GM18526 (cell line): ENCODE data around the gene ARHGAP1.

Experiments used
- POLR2A ChIP-seq: IDR thresholded peaks from 3 replicates; pipeline ENCODE4 v1.6.1; 2011; ENCODE audit not compliant: insufficient read length; ENCODE audit errors: extremely low read depth

The ARHGAP1 gene

DNA sequence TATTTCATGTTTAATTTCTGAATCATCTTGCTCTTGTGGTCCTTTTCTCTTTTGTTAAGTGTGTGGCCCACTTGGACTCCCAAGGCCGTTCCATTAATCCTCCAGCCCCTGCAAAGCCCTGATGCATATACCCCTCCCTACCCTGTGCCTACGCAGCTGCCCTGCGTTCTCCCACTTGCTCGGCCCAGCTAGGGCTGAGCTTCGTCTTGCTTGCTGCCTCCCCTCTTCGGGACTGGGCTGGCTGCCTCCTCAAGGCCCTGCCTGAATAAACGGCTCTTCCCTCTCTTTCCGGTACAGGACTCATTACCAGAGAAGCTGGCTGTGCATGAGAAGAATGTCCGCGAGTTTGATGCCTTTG is 28.5 kb downstream of the ARHGAP1 start:
- TF ChIP-seq POLR2A = no peak

DNA sequence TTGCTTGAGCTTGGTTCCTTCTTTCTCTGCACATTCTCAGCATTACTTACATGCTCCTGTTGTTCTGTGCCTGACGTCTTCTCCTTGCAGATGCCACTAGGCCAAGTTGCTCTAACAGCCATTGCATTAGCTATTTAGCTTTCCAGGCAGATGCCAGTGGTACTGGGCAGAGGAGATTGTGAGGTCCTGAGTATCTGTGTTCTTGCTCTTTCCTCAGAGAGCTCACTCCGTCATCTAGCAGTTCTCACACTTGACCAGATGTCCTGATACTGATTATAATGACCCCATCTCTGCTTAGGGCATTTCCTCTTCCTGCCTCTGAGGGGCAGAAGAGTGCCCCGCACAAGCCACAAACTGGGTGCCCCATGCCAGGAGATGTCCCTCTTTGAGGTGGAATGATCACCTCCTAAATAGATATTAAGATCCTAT is 30.7 kb downstream of the ARHGAP1 start:
- TF ChIP-seq POLR2A = no peak

DNA sequence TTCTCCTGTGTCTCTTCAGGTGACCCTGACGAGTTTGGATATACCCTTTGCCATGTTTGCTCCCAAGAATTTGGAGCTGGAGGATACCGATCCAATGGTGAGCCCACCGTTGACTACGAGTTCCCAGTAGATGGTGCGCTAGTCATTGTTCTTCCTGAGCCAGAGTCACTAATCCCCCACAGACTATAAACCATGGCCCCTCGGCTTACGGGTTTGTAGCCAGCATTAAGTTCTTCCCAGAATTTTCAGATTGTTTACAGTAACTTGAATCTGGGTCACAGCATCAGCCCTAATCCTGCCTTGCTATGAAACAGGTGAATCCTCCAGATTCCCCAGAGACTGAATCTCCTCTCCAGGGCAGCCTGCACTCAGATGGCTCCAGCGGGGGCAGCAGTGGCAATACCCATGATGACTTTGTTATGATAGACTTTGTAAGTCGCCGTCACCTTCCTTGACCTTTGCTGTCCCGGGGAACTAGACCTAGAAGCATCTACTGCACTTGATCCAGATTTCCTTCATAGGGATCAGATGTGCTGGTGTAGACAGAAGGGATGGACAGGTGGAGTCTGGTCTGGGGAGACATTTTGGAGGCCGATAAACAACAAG is 31.8 kb downstream of the ARHGAP1 start:
- no peak for TF ChIP-seq POLR2A

DNA sequence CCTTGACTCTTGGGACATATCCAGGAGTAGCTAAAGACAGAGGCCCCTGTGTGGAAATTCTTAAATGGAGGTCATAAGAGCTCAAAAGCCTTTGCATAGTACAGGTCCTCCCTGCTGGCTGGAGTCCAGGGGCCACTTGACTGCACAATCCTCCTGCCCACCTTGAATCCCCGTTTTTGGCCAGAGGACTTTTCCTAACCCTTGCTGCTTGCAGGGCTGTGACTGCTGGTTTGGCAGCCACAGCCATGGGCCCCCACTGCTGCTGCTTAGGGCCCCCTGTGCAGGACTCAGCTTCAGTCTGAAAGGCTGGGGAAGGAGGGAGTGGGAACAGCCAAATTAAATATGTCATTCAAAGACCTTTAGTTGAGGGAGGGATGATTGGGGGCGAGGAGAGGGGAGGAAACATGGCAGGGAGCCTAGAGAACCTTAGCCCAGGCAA is 33.4 kb downstream of the ARHGAP1 start:
- TF ChIP-seq POLR2A = no peak

DNA sequence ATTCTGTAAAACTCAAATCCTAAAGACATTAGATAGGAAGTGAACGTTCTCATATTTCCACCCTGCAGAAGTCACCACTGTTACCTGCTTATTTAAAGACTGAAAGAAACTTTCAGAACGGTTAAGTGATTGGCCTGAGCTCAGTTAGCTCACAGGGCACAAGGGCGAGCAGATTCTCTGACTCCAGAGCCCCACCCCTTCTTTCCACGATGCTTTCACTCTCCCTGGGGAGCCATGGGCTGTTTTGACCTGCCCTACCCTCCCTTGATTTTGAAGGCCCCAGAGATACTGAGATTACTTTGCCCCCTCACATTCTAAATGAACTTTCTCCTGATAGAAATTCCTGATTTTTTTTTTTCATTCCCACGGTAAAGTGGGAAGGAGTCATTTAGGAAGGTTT is 33.9 kb downstream of the ARHGAP1 start:
- no peak for TF ChIP-seq POLR2A

DNA sequence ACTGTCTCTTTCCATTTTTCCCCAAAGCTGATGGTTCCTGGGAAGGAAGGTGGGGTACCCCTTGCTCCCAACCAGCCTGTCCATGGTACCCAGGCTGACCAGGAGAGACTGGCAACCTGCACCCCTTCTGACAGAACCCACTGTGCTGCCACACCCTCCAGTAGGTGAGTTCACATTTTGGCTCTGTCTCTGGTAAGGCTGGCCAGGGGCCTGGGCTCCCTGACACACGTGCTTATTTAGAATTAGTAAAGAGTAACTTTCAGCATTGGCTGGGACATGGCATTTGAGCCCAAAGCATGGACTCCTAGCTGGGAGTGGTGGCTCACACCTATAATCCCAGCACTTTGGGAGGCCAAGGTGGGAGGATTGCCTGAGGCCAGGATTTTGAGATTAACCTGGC is 35.1 kb downstream of the ARHGAP1 start:
- TF ChIP-seq POLR2A = no peak

DNA sequence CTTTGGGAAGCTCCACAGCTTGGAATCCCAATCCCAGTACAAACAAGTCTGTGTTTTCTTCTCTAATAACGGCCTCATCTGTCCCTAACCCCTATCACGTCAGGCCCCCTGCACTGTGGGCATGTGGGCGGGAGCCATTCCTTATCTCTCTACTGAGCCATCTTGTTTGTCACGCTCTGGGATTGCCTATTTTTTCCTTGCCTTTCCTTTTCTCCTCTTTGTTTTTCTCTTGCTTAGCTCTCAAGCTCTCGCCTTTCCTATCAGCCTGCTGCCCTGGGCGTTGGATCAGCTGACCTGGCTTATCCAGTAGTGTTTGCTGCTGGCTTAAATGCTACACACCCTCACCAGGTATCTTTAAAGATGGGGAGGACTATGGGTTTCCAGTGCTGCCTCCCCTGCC is 35.8 kb downstream of the ARHGAP1 start:
- TF ChIP-seq POLR2A = no peak

DNA sequence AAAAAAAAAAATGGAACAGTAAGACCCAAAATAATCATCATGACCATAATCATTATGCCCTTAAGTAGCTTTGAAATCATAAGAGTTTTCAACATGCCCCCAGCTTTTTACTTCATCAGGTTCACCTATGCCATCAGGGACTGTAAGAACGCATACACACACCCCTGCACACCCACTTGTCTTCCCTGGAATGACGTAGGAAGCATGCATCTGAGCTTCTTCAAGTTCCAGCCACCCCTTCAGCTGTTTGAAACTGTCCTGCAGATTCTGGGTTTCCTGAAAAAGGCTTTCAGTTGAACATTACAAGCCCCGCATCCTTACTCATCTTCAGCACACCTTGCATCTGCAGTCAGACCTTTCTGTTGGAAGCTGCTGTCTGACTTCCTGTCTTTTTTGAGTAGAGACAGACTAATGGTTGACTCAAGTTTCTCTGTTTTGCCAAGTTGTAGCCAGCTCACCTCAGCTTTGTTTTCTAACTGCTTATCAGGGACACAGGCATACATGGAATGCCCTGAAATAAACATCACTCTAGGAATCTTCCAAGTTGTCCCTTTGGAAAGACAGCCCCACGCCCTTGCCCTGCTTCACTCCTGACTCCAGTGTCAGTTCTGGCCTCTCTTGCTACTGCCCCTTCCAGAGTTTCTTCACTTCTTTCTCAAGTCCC is 37.0 kb downstream of the ARHGAP1 start:
- no peak for TF ChIP-seq POLR2A

DNA sequence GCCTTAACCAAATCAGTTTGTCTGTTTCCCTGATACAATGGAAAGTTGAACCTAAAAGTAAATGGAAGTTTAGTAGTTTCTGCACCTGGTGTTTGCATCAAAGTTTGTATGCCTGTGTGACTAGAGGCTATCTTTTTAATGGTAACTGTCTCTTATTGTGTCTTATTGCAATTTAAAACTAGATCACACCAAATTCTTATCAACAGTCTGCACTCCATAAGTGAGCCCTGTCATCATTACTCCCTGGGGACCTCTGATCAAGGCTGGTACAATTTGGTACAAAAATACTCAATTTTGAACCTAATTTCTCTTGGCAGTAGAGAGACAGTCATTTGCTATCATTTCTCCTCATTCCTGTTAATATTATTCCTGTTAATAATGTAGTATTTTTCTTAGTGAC is 38.1 kb downstream of the ARHGAP1 start:
- no peak for TF ChIP-seq POLR2A

DNA sequence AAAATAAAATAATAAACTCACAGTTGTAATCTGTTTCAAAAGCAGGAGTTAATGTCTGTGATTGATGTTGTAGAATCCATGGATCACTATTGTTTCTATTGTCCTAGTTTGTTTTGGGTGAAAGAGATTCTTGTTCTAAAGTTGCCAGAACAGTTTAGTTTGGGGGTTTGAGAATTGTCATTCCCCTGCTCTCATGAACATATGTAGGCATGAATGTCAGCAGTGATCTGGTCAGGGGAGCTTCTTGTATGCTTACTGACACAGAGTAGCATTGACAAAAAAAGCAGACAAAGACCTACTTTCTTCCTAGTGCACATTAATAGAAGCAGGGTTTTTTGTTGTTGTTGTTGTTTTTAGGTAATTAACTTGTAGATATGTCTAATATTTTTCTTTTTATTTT is 38.6 kb downstream of the ARHGAP1 start:
- TF ChIP-seq POLR2A = no peak

DNA sequence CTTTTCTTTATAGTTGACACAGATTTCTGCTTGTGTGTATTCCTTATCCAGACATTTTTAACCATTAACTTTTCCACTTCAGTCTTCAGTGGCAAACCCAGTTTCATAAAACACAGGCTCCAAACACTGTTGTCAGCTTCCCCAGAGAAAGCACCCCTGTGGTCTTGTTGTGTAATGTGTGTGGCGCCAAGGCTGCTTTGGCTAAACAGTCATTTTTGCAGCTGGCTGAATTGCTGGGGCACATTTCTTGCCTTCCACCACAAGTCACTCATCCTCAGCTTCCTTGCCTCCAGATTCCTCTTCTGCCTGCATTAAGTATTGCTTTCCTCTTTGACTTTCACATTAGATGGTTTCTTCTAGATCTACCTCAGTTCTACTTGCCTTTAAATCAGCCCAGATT is 40.5 kb downstream of the ARHGAP1 start:
- TF ChIP-seq POLR2A = no peak

DNA sequence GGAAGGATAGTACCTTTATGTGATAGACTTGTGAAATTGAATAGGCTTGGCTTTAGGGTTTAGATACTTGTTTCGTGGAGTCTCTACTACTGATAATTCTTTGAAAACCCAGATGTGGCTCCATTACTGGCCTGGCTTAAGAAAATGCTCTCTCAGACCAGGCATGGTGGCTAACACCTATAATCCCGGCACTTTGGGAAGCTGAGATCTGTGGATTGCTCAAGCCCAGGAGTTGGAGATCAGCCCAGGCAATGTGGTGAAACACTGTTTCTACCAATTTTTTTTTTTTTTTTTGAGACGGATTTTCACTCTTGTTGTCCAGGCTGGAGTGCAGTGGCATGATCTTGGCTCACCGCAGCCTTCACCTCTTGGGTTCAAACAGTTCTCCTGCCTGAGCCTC is 42.2 kb downstream of the ARHGAP1 start:
- TF ChIP-seq POLR2A = no peak

DNA sequence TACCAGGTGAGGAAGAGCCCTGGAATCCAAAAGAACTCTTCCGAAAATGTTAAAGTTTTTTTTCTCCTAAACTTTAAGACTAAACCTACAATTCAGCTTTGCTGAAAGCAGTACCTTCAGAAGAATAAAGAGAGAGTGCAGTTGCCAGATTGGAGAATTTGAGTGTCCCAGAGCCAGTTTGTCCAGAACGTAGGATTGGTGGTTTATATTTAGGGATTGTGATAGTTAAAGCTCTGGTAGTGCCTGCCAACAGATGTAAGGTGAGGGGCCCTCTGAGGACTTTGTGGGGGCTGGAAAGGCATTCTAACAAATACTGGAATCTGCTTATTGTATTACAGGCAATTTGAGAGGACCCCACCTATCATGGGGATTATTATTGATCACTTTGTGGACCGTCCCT is 43.2 kb downstream of the ARHGAP1 start:
- TF ChIP-seq POLR2A = no peak

DNA sequence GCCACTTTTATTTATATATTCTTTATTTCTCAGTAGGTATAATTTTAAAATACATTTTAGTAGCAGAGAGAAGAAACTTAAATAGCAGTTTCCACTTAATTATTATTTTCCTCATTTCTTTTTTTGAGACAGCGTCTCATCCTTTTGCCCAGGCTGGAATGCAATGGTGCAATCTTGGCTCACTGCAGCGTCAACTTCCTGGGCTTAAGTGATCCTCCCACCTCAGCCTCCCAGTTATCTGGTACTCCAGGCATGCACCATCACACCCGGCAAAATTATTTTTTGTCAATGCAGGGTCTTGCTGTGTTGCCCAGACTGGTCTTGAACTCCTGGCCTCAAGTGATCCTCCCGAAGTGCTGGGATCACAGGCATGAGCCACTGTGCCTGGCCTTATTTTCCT is 44.8 kb downstream of the ARHGAP1 start:
- no peak for TF ChIP-seq POLR2A

DNA sequence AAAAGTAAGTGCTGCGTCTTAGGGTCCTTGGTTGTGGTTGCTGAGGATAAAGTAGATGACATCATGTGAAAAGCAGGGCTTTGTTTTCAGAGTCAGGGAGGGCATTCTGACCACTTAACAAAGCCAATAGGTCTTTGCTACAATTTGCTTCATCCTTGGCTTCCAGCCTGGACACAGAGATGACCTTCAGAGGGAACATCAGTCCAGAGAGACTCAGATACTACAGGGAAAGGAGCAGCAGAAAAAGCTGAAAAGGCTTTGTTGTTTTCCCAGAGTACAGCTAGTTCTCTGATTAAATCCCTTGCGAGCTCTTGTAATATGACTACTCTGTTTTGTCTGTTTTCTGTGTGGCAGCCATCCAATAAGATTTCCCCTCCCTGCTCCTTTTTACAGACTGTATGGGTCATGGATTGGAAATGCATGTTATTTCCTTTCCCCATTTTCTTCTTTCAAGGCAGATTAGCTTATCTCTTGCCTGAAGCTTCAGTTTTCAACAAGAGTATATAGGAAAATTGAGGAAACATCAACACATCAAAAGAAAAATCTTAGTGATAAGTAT is 51.2 kb downstream of the ARHGAP1 start:
- TF ChIP-seq POLR2A = no peak

DNA sequence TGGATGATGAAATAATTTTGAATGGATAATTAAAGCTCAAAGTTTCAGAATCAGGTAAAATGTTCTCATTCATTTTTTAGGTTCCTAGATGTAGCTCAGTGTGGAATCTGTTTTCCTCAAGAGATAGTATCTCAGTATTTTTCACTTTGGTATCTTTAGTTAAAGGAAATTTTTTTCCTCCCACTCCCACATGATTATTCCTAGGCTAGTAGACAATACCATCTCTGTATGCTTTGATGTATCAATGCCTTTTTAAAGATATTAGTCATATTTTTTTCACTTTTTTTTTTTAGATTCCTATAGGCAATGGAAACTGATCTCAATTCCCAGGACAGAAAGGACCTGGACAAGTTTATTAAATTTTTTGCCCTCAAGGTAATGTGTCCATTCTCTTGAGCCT is 56.4 kb downstream of the ARHGAP1 start:
- no peak for TF ChIP-seq POLR2A

DNA sequence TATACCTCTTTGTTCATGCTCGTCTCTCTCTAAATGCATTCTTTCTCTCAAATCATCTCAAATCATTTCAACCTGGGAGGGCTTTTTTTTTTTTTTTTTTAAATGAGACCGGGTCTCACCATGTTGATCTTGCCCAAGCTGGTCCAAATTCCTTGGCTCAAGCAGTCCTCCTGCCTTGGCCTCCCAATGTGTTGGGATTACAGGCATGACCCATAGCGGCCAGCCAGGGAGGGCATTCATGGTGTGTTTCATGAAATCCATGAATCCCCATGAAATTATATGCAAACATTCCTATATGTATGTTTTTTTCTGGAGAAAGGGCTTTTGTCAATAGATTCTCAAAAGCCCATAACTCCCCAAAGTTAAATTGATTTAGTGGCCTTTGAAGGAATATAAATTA is 56.9 kb downstream of the ARHGAP1 start:
- TF ChIP-seq POLR2A = no peak
